Measurements from ENCODE around the gene PCMT1. TPM values are rescaled to one million over a fixed set of nuclear protein-coding genes. Genes with fewer than 3 reads are reported as not detected.
A peak's percentile ranks its signal among the peaks of the same experiment; 100 is the strongest.
"Not testable (repeated sequence)": the region's sequence is repeated elsewhere in the genome, so short reads cannot be mapped to it uniquely, and the experiment has no call there.

PCMT1 gene
- polyA plus RNA-seq, 2 of the 4 experiments (the other 2 are of a cell fraction), result 92.4 to 99.3 TPM

GRCh38 chr6:149843051-149843633 is 93.6 kb downstream of the PCMT1 start:
- 98% methylated on average over 4 of the region's 10 CpGs for WGBS (ENCODE audit: missing lambda C conversion rate)
- TF ChIP-seq NFE2L2 (conservative IDR thresholded peaks at IDR 0.05; ENCODE audit: low read length) (no peak), HOXB5 (CRISPR knock-in tag; IDR thresholded peaks at IDR 0.05) (no peak), PHF8 (IDR thresholded peaks at IDR 0.05; ENCODE audit: borderline replicate concordance, low read depth) (no peak), ZNF302 (CRISPR knock-in tag; IDR thresholded peaks at IDR 0.05) (no peak), JUN (IDR thresholded peaks at IDR 0.05) (no peak), RCOR1 (IDR thresholded peaks at IDR 0.05; ENCODE audit: low read depth, low read length) (no peak), KDM1A (IDR thresholded peaks at IDR 0.05; ENCODE audit: low read depth) (no peak), MAX (IDR thresholded peaks at IDR 0.05) (no peak), RNF2 (IDR thresholded peaks at IDR 0.05; ENCODE audit: borderline replicate concordance, low read depth) (no peak), BHLHE40 (IDR thresholded peaks at IDR 0.05; ENCODE audit: low read depth, low read length) (no peak), POLR2AphosphoS2 (conservative IDR thresholded peaks at IDR 0.05; ENCODE audit: low read length) (no peak), FOSB (CRISPR knock-in tag; IDR thresholded peaks at IDR 0.05) (no peak), HMGXB4 (CRISPR knock-in tag; IDR thresholded peaks at IDR 0.05; ENCODE audit: borderline replicate concordance) (no peak), CBX2 (IDR thresholded peaks at IDR 0.05; ENCODE audit: borderline replicate concordance, low read depth) (no peak), PBX3 (IDR thresholded peaks at IDR 0.05) (no peak)
- no peak overlapping the region for H3K4me2 ChIP-seq
- ATAC-seq, result no peak
- FAIRE-seq, result no peak
- H3K9me3 ChIP-seq, result no peaks in the 10 kb centered on the region
- no peak for DNase-seq (ENCODE audit: low read depth in 1 of 2, low spot score in 1 of 2)
- ChIA-PET CTCF (interaction anchor here (0.7 to 2.1 kb wide), 7 partner anchors 8 to 23 kb away, joined by 3 to 10 read pairs (median 5); no protein-coding TSS in a partner anchor), POLR2A (no interaction called here)
- no peak overlapping the region for H3K4me3 ChIP-seq
- H3K27ac ChIP-seq, result peak overlapping the region in 1 of 2 experiments; percentile 9; a peak in 2 of 6 replicates
- peaks cover 67% of the 10 kb centered on the region for H3K4me1 ChIP-seq

DNA sequence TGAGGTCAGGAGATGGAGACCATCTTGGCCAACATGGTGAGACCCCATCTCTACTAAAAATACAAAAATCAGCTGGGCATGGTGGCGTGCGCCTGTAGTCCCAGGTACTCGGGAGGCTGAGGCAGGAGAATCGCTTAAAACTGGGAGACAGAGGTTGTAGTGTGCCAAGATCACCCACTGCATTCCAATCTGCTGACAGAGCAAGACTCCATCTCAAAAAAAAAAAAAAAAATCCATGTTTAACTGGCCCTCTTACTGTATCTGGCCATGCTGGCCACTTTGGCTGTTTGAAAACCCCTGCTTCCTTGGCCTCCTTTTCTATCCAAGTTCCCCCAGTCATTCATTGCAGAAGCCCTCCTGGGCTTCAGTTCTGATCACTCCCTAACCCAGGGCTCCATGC is 94.5 kb downstream of the PCMT1 start:
- DNase-seq (ENCODE audit: low read depth in 1 of 2, low spot score in 1 of 2); POLR2A ChIA-PET; FAIRE-seq; H3K4me2 ChIP-seq; H3K4me3 ChIP-seq; H3K9me3 ChIP-seq; ATAC-seq: not testable (repeated sequence)
- peak; percentile 9 for TF ChIP-seq MAFK (IDR thresholded peaks at IDR 0.05; ENCODE audit: partially characterized antibody)
- peaks cover 71% of the 10 kb centered on the region for H3K4me1 ChIP-seq
- peak overlapping the region in 1 of 2 experiments; percentile 9; a peak in 3 of 6 replicates for H3K27ac ChIP-seq
- CTCF ChIA-PET, result interaction anchor here (0.7 to 2.1 kb wide), 7 partner anchors 9 to 21 kb away, joined by 3 to 10 read pairs (median 4); no protein-coding TSS in a partner anchor
- WGBS (ENCODE audit: missing lambda C conversion rate), result 64% methylated on average over 4 of the region's 4 CpGs

DNA sequence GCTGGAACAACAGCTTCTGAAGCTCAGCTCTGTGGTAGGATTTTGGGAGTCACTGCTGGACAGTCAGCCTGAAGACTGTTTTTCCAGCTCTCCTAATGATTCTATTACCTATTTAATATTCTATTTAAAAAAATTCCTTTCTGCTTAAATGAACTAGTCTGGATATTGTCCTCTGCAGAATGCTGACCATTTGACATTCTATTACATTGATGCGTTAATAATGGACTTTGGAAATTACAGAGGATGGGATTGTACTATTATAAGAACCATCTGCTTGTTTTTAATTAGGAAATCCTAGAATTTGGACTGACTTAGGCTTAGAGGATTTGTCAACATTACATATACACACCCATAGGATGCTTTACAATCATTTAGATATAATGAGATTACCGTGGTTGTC is 94.9 kb downstream of the PCMT1 start:
- CTCF ChIA-PET, result interaction anchor here (1.3 to 4.4 kb wide), 6 partner anchors 9 to 21 kb away, joined by 4 to 33 read pairs (median 6); no protein-coding TSS in a partner anchor
- Histone ChIP-seq H3K9me3 (no peaks in the 10 kb centered on the region), H3K4me2 (no peak overlapping the region; the same call in 2 of the 3 replicates), H3K4me1 (peaks cover 73% of the 10 kb centered on the region), H3K4me3 (no peak overlapping the region), H3K27ac (peak overlapping the region in 1 of 2 experiments; percentile 74; a peak in 3 of 6 replicates)
- DNase-seq (ENCODE audit: low read depth in 1 of 2, low spot score in 1 of 2) (no peak), ATAC-seq (no peak), FAIRE-seq (no peak)
- POLR2A ChIA-PET, result no interaction called here
- WGBS (ENCODE audit: missing lambda C conversion rate), result 93% methylated on average over 2 of the region's 2 CpGs
- TF ChIP-seq ZSCAN20 (CRISPR knock-in tag; IDR thresholded peaks at IDR 0.05) (no peak), SREBF2 (IDR thresholded peaks at IDR 0.05) (no peak), HEYL (CRISPR knock-in tag; IDR thresholded peaks at IDR 0.05) (no peak), EP300 (IDR thresholded peaks at IDR 0.05) (no peak)
- TF ChIP-seq, protein P1, sequence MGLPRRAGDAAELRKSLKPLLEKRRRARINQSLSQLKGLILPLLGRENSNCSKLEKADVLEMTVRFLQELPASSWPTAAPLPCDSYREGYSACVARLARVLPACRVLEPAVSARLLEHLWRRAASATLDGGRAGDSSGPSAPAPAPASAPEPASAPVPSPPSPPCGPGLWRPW (IDR thresholded peaks at IDR 0.05), result no peak
